ENCODE data around the gene HLX.
A peak's percentile ranks its signal among the peaks of the same experiment; 100 is the strongest.

Gene HLX, protein sequence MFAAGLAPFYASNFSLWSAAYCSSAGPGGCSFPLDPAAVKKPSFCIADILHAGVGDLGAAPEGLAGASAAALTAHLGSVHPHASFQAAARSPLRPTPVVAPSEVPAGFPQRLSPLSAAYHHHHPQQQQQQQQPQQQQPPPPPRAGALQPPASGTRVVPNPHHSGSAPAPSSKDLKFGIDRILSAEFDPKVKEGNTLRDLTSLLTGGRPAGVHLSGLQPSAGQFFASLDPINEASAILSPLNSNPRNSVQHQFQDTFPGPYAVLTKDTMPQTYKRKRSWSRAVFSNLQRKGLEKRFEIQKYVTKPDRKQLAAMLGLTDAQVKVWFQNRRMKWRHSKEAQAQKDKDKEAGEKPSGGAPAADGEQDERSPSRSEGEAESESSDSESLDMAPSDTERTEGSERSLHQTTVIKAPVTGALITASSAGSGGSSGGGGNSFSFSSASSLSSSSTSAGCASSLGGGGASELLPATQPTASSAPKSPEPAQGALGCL

DNA sequence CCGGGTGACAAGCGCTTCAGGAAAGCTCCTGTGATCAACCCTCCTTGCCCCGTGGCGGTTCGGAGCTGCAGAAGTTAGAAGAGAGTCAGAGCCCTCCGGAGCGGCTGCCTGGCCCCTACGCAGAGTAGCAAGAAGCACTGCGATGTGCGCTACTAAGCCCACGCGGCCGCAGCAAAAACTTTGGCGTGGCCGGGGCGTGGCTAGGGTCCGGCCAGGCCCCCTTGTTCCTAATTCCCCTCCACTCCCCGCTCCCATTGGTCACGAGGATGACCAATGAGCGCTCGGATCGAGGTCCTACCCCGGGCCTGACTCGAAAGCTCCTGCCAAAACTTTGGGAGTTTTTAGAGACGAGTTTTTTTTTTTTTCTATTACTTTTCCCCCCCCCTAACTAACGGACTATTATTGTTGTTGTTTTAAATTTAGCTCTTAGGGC, at the start of gene HLX:
Gene HLX (plus strand): TSS at position 368 of the 433 bp plus-strand sequence. CDS start 415 bp downstream, outside the sequence.
- DNase-seq (ENCODE audit: extremely low read depth, low read depth): peak; percentile 79
- TF ChIP-seq, protein P1, sequence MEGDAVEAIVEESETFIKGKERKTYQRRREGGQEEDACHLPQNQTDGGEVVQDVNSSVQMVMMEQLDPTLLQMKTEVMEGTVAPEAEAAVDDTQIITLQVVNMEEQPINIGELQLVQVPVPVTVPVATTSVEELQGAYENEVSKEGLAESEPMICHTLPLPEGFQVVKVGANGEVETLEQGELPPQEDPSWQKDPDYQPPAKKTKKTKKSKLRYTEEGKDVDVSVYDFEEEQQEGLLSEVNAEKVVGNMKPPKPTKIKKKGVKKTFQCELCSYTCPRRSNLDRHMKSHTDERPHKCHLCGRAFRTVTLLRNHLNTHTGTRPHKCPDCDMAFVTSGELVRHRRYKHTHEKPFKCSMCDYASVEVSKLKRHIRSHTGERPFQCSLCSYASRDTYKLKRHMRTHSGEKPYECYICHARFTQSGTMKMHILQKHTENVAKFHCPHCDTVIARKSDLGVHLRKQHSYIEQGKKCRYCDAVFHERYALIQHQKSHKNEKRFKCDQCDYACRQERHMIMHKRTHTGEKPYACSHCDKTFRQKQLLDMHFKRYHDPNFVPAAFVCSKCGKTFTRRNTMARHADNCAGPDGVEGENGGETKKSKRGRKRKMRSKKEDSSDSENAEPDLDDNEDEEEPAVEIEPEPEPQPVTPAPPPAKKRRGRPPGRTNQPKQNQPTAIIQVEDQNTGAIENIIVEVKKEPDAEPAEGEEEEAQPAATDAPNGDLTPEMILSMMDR (IDR thresholded peaks at IDR 0.05; ENCODE audit: low read depth, low read length): no peak

DNA sequence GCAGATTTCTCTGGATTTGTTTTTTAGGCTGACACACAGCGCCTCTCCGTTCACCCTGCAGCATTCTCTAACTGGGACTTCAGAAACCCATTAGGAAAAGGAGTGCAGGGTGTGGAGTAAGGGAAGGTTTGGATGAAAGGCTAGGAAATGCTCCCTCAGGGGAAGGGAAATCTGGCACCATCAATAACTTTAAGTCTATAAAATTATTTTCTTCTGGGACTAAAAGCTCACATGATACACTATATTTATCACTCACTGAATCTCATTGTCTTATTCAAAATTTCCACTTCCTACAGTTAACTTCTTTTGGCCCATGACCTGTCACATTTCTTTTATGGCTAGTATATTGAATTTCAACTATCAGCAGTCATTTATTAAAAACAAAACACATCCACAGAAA, 45.8 kb upstream of the HLX start:
- TF ChIP-seq, protein P1 (IDR thresholded peaks at IDR 0.05; ENCODE audit: low read depth, low read length): no peak
- no peak for DNase-seq (ENCODE audit: extremely low read depth, low read depth)

DNA sequence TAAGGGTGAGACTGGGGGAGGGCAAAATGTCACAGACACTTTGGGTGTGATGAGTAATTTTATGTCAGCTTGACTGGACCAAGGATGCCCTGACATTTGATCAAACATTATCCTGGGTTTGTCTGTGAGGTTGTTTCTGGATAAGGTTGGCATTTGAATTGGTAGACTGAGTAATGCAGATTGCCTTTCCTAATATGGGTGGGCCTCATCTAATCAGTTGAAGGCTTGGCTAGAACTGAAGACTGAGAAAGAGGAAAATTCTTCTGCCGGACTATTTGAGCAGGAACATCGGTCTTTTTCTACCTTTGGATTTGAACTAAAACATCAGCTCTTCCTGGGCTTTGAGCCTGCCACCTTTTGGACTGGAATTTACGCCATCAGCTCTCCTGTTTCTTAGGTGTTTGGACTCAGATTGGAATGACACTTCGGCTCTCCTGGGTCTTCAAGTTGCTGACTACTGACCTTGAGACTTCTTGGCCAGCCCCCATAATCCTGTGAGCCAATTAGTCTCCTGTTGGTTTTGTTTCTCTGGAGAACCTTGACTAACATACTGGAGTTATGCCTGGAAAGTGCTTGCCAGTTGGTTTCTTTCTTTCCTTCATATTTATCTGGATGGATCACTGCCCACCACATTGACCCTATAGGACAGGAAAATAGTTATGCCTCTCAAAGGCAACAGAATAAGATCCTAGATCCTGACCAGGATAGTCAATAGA, 44.9 kb upstream of the HLX start:
- DNase-seq (ENCODE audit: extremely low read depth, low read depth): no peak
- TF ChIP-seq, protein P1 (IDR thresholded peaks at IDR 0.05; ENCODE audit: low read depth, low read length): no peak

DNA sequence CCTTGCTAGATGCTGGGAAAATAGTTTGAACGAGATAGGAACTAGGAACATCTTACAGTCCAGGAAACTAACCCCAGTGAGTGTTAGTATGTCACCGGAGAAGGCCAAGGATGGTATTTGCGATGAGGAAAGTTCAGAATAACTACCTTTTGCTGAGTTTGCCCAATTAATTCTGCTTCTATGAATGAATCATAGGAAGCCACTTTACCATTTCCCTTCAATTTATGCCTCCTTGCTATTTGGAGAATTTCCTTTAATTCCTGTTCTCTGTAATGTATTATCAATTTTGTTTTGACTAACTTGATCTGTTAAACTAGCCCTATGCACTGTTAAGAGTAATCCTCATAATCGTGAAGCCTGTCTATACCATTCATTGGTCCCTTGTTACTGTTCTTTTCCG, 40.7 kb upstream of the HLX start:
- DNase-seq (ENCODE audit: extremely low read depth, low read depth): no peak

DNA sequence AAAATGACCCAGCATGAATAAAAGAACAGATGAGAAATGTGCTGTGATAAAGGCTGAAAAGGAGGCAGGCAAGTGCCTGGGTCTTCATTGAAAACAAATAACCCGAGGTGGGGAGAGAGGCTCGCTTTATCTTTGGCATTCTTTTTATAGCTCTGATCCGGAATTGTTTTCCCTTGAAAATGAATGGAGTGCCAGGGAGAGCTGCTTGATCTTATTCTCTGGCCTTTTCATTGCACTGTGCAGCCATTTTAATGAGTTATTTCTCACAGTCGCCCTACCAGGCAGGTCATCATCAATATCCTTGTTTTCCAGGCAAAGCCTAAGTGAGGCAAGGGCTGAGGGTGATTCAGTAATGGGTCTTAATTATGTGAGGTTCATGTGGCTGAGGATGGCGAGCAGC, 39.8 kb upstream of the HLX start:
- DNase-seq (ENCODE audit: extremely low read depth, low read depth): no peak
- TF ChIP-seq, protein P1 (IDR thresholded peaks at IDR 0.05; ENCODE audit: low read depth, low read length): no peak

More for the DNA sequence above, 40.7 kb upstream of the HLX start:
- TF ChIP-seq, protein P1 (IDR thresholded peaks at IDR 0.05; ENCODE audit: low read depth, low read length): no peak

DNA sequence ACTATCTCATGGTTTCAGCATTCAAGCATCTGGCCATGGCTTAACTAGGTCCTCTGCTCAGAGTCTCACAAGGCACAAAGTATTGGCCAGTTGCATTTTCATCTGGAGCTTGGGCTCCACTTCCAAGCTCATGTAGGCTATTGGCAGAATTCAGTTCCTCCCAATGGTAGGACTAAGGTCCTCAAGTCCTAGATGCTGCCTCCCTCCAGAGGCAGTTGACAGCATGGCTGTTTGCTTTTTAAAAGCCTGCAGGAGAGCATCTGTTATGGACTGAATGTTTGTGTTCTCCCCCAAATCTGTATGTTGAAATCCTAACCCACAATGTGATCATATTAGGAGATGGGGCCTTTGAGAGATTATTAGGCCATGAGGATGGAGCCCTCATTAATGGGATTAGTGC, 38.0 kb upstream of the HLX start:
- TF ChIP-seq, protein P1 (IDR thresholded peaks at IDR 0.05; ENCODE audit: low read depth, low read length): no peak
- DNase-seq (ENCODE audit: extremely low read depth, low read depth): no peak
